GM13976 (cell line): Measurements from ENCODE around the gene CABS1.

ENCODE experiments used
- DNase-seq: peaks from one replicate; pipeline ENCODE4 v3.0.0; 2012; ENCODE audit warnings: low spot score
- in situ Hi-C: fragments of 300-500 bp; cut with MboI; formaldehyde crosslinking; loops from one replicate; pipeline ENCODE4 v1.12.0; 2022; ENCODE audit warnings: low sequenced_read_pairs, mixed read lengths, inconsistent platforms; ENCODE audit not compliant: unreplicated experiment
- TF ChIP-seq, protein P1 (sequence below): IDR thresholded peaks from 2 replicates; pipeline ENCODE4 v1.5.1; 2012; ENCODE audit warnings: borderline replicate concordance, mild to moderate bottlenecking; ENCODE audit not compliant: insufficient read depth; ENCODE audit errors: extremely low read depth, missing control alignments, control extremely low read depth

Gene CABS1

GRCh38 chr4:70337886-70338420 lies 3.2 kb downstream of the CABS1 start:
- no peak for DNase-seq
- in situ Hi-C loops: no loop called here
- TF ChIP-seq, protein P1, sequence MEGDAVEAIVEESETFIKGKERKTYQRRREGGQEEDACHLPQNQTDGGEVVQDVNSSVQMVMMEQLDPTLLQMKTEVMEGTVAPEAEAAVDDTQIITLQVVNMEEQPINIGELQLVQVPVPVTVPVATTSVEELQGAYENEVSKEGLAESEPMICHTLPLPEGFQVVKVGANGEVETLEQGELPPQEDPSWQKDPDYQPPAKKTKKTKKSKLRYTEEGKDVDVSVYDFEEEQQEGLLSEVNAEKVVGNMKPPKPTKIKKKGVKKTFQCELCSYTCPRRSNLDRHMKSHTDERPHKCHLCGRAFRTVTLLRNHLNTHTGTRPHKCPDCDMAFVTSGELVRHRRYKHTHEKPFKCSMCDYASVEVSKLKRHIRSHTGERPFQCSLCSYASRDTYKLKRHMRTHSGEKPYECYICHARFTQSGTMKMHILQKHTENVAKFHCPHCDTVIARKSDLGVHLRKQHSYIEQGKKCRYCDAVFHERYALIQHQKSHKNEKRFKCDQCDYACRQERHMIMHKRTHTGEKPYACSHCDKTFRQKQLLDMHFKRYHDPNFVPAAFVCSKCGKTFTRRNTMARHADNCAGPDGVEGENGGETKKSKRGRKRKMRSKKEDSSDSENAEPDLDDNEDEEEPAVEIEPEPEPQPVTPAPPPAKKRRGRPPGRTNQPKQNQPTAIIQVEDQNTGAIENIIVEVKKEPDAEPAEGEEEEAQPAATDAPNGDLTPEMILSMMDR: no peak

DNA sequence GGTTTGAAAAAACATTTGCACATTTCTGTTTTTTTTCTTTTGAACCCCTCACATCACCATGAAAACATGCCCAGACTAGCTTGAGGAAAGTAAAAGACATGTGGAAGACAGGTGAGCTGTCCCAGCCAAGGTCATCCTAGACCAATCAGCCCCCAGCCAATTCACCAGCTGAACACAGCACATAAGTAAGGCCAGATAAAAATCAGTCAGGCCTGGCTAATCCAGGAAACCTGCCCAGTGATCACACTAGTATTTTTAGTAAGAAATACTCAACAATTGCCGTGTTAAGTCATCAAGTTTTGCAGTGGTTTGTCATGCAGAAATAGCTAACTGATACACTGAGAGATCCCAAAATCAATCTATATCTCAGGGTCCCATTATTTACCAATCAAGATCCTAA lies 21.4 kb downstream of the CABS1 start:
- in situ Hi-C loops: no loop called here
- no peak for DNase-seq
- TF ChIP-seq, protein P1: no peak

- TF ChIP-seq, protein P1: no peak
- in situ Hi-C loops: no loop called here
- DNase-seq: no peak
These were observed 24.4 kb downstream of the CABS1 start for GRCh38 chr4:70359115-70359661.

DNA sequence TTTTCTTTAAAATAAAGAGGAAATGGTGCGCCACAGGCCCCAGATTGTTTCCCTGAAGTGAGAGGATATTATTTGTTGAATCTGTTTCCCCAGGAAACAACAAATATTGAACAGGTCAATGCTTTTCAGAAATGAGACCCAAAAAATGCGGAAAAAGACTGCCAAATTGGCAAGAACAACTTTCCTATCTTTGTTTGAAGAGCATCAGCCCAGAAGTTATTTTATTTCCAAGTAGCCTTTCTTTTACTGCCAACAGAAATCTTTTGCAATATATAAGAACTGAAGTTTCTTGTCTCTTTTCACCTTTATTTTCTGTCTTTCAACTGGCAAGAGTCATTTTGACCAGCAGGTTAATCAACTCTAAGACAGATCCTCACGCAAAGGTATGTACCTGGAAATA lies 25.7 kb downstream of the CABS1 start, which contains the start of gene SMR3A:
Gene SMR3A, plus strand, starts transcription at position 301 of the 400 bp plus-strand sequence. CDS start 1,356 bp downstream, outside the sequence.
- DNase-seq: no peak
- TF ChIP-seq, protein P1: no peak
- in situ Hi-C loops: no loop called here

- no peak for DNase-seq
- in situ Hi-C loops: no loop called here
- TF ChIP-seq, protein P1: no peak
These were observed 29.2 kb downstream of the CABS1 start for GRCh38 chr4:70364002-70364401.

DNA sequence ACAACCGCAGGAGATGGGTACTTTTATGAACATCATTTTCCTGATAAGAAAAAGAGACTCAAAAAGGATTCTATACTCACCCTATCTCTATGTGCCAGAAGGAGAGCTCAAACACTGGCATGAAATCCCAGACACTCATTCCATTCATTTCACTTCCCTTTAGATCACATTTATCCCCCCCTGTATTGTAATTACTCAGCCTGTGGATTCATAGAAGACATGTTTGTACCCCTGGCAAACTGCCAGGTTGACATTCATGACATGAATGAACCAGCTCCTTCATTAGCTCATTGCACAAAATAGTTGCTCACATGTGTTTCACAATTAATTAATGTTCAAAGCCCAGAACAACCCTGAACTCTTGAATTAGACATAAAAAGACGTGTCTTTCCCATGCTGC lies 30.7 kb downstream of the CABS1 start:
- TF ChIP-seq, protein P1: no peak
- no peak for DNase-seq
- in situ Hi-C loops: no loop called here
